H1 (cell line): ENCODE measurements around the gene YWHAE. TPM values are rescaled to one million over a fixed set of nuclear protein-coding genes. Genes with fewer than 3 reads are reported as not detected.

Experiments
- CTCF ChIA-PET: fragments of 300-600 bp; sonication (Branson Sonifier 250); formaldehyde crosslinking; loops from one replicate; lab custom pipeline; 2021; ENCODE audit not compliant: partially characterized antibody; lab: Charles Lee
- POLR2A ChIA-PET: fragments of 300-600 bp; sonication (Branson Sonifier 250); formaldehyde crosslinking; loops from one replicate; lab custom pipeline; 2021; ENCODE audit warnings: inconsistent platforms; ENCODE audit not compliant: partially characterized antibody; lab: Charles Lee
- DNase-seq, 2 experiments: peaks; one replicate each; pipeline versions ENCODE4 v3.0.0 to v3.0.0-alpha.2; 2010 to 2022; ENCODE audit warnings: low spot score in 2 of 2, low read depth in 1 of 2, mixed read lengths in 1 of 2
- FAIRE-seq: peaks from 2 replicates; lab custom pipeline; 2011; peaks lifted over from hg19 to GRCh38; lab: Jason Lieb, UNC
- H2AFZ ChIP-seq: 2 replicates; pipeline ENCODE4 v1.8.1; 2012; ENCODE audit warnings: low read length, inconsistent platforms
- H2AK5ac ChIP-seq: 2 replicates; pipeline ENCODE4 v1.6.1; 2013; ENCODE audit warnings: low read depth, low read length
- H2BK120ac ChIP-seq: replicated peaks from 2 replicates; pipeline ENCODE3; 2013; ENCODE audit warnings: low read depth, low read length, inconsistent platforms
- H2BK12ac ChIP-seq: 2 replicates; pipeline ENCODE4 v1.6.1; 2013; ENCODE audit warnings: low read depth, low read length
- H2BK15ac ChIP-seq: 2 replicates; pipeline ENCODE4 v1.6.1; 2013; ENCODE audit warnings: low read length
- H2BK20ac ChIP-seq: 2 replicates; pipeline ENCODE4 v1.6.1; 2013; ENCODE audit warnings: low read length
- H2BK5ac ChIP-seq: 2 replicates; pipeline ENCODE4 v1.6.1; 2013; ENCODE audit warnings: low read depth, low read length
- H3K14ac ChIP-seq: 2 replicates; pipeline ENCODE4 v1.6.1; 2013; ENCODE audit warnings: inconsistent platforms; ENCODE audit not compliant: insufficient read length
- H3K18ac ChIP-seq: 2 replicates; pipeline ENCODE4 v1.6.1; 2013; ENCODE audit warnings: low read length; ENCODE audit errors: extremely low read depth
- H3K23ac ChIP-seq: 2 replicates; pipeline ENCODE4 v1.6.1; 2013; ENCODE audit warnings: inconsistent platforms; ENCODE audit not compliant: insufficient read length
- H3K23me2 ChIP-seq: 2 replicates; pipeline ENCODE4 v1.6.1; 2013; ENCODE audit warnings: low read depth, low read length
- H3K27ac ChIP-seq: 2 replicates; pipeline ENCODE4 v1.6.1; 2011; ENCODE audit warnings: low read depth, low read length, inconsistent platforms
- H3K27me3 ChIP-seq, 4 experiments: replicated peaks in 1 of 4; 1 replicate in 1 of 4; 2 replicates in 3 of 4; pipeline versions ENCODE4 v1.6.1 to v1.8.1; 2011 to 2013; ENCODE audit warnings: low read length in 3 of 4, mild to moderate bottlenecking in 3 of 4, inconsistent platforms in 2 of 4, mixed read lengths in 2 of 4, moderate library complexity in 1 of 4; ENCODE audit not compliant: control insufficient read depth in 3 of 4, insufficient read depth in 3 of 4; ENCODE audit errors: extremely low read depth in 1 of 4
- H3K36me3 ChIP-seq, 4 experiments: 2 replicates each; pipeline versions ENCODE4 v1.6.1 to v1.8.1; 2011 to 2013; ENCODE audit warnings: mild to moderate bottlenecking in 4 of 4, low read length in 3 of 4, moderate library complexity in 2 of 4, control low read depth in 1 of 4, inconsistent platforms in 1 of 4; ENCODE audit not compliant: insufficient read depth in 4 of 4, control insufficient read depth in 2 of 4
- H3K4ac ChIP-seq: replicated peaks from 2 replicates; pipeline ENCODE3; 2013; ENCODE audit warnings: low read length, low read depth, mixed read lengths, inconsistent platforms; ENCODE audit not compliant: insufficient read length
- H3K4me1 ChIP-seq, 4 experiments: replicated peaks in 1 of 4; 1 replicate in 1 of 4; 2 replicates in 3 of 4; pipeline versions ENCODE4 v1.6.1 to v1.8.1; 2011 to 2013; ENCODE audit warnings: low read length in 3 of 4, inconsistent platforms in 2 of 4, mixed read lengths in 1 of 4; ENCODE audit not compliant: insufficient read depth in 4 of 4, control insufficient read depth in 3 of 4
- H3K4me2 ChIP-seq, 2 experiments: 2 replicates each; pipeline versions ENCODE4 v1.6.1 to v1.8.1; 2011 to 2013; ENCODE audit warnings: low read depth in 2 of 2, low read length in 2 of 2, control low read depth in 1 of 2, inconsistent platforms in 1 of 2, mild to moderate bottlenecking in 1 of 2; ENCODE audit not compliant: insufficient read depth in 1 of 2
- H3K4me3 ChIP-seq, 4 experiments: fragments of 200-600, 300-600 bp in 1 of 4; sonication (generic), shearing (Covaris generic), sonication (Bioruptor Twin) in 1 of 4; 2 replicates each; pipeline versions ENCODE4 v1.5.1 to v1.8.1; 2011 to 2016; ENCODE audit warnings: low read length in 4 of 4, low read depth in 3 of 4, control low read depth in 2 of 4, inconsistent platforms in 2 of 4, mild to moderate bottlenecking in 2 of 4, mixed read lengths in 1 of 4, moderate library complexity in 1 of 4; ENCODE audit not compliant: insufficient read depth in 2 of 4; ENCODE audit errors: extremely low read depth in 1 of 4
- H3K56ac ChIP-seq: replicated peaks from 2 replicates; pipeline ENCODE3; 2013; ENCODE audit warnings: low read depth, mild to moderate bottlenecking, mixed read lengths, low read length, inconsistent platforms; ENCODE audit not compliant: insufficient read length
- H3K79me1 ChIP-seq: 2 replicates; pipeline ENCODE4 v1.6.1; 2013; ENCODE audit warnings: low read depth, low read length, control low read depth
- H3K79me2 ChIP-seq, 2 experiments: 2 replicates each; pipeline versions ENCODE4 v1.6.1 to v1.8.1; 2012 to 2013; ENCODE audit warnings: low read length in 2 of 2, mild to moderate bottlenecking in 2 of 2, inconsistent platforms in 1 of 2; ENCODE audit not compliant: insufficient read depth in 2 of 2, control insufficient read depth in 1 of 2
- H3K9ac ChIP-seq, 4 experiments: replicated peaks in 1 of 4; 1 replicate in 1 of 4; 2 replicates in 3 of 4; pipeline versions ENCODE4 v1.6.1 to v1.8.1; 2011 to 2013; ENCODE audit warnings: low read depth in 3 of 4, low read length in 3 of 4, control low read depth in 2 of 4, mild to moderate bottlenecking in 2 of 4, moderate library complexity in 2 of 4, inconsistent platforms in 1 of 4; ENCODE audit errors: extremely low read depth in 1 of 4
- H3K9me3 ChIP-seq, 2 experiments: 2 replicates each; pipeline versions ENCODE4 v1.6.1 to v1.8.1; 2012 to 2013; ENCODE audit warnings: mild to moderate bottlenecking in 2 of 2, moderate library complexity in 2 of 2, control low read depth in 1 of 2, inconsistent platforms in 1 of 2, low read depth in 1 of 2, low read length in 1 of 2, mixed read lengths in 1 of 2; ENCODE audit not compliant: insufficient read depth in 2 of 2
- H4K20me1 ChIP-seq, 2 experiments: replicated peaks in 1 of 2; 2 replicates each; pipeline versions ENCODE3 to v1.8.1; 2011 to 2013; ENCODE audit warnings: inconsistent platforms in 2 of 2, low read length in 2 of 2, mild to moderate bottlenecking in 1 of 2; ENCODE audit not compliant: insufficient read depth in 2 of 2, control insufficient read depth in 1 of 2
- H4K5ac ChIP-seq: 2 replicates; pipeline ENCODE4 v1.6.1; 2013; ENCODE audit warnings: low read length, low read depth, mixed read lengths, inconsistent platforms; ENCODE audit not compliant: insufficient read length
- H4K8ac ChIP-seq: 2 replicates; pipeline ENCODE4 v1.8.0; 2013; ENCODE audit warnings: mild to moderate bottlenecking, moderate library complexity, low read length, inconsistent platforms; ENCODE audit not compliant: insufficient read depth; ENCODE audit errors: extremely low read depth
- H4K91ac ChIP-seq: replicated peaks from 2 replicates; pipeline ENCODE3; 2013; ENCODE audit warnings: low read length, mixed read lengths, inconsistent platforms; ENCODE audit not compliant: insufficient read length
- ASH2L ChIP-seq: fragments of 200-600, 300-600 bp; sonication (generic); IDR thresholded peaks from one replicate; pipeline ENCODE4 v1.7.1; 2017; ENCODE audit warnings: low read length
- BACH1 ChIP-seq: IDR thresholded peaks from 2 replicates; pipeline ENCODE4 v1.6.1; 2012; ENCODE audit warnings: low read length, improper control_type of control experiment
- BCL11A ChIP-seq, 2 experiments: IDR thresholded peaks; one replicate each; pipeline ENCODE4 v1.6.1; 2011; ENCODE audit warnings: low read depth in 2 of 2, low read length in 2 of 2, mild to moderate bottlenecking in 2 of 2
- CEBPB ChIP-seq: IDR thresholded peaks from 2 replicates; pipeline ENCODE4 v1.6.1; 2012; ENCODE audit warnings: low read depth, low read length
- CTBP2 ChIP-seq: IDR thresholded peaks from 2 replicates; pipeline ENCODE4 v1.7.0; 2011; ENCODE audit warnings: borderline replicate concordance, mild to moderate bottlenecking, moderate library complexity, mixed read lengths, low read length; ENCODE audit not compliant: insufficient read depth, insufficient read length
- HDAC6 ChIP-seq: IDR thresholded peaks from one replicate; pipeline ENCODE4 v1.7.1; 2012; ENCODE audit warnings: low read depth, mild to moderate bottlenecking, inconsistent platforms, low read length, moderate library complexity
- KDM1A ChIP-seq: fragments of 200-600, 300-600 bp; sonication (generic); IDR thresholded peaks from 2 replicates; pipeline ENCODE4 v1.7.1; 2016; ENCODE audit warnings: mild to moderate bottlenecking, low read length, borderline replicate concordance
- KDM5A ChIP-seq: fragments of 200-600 bp; IDR thresholded peaks from 2 replicates; pipeline ENCODE4 v1.7.1; 2012; ENCODE audit warnings: mild to moderate bottlenecking, low read length, inconsistent platforms, mixed read lengths
- TAF1 ChIP-seq: IDR thresholded peaks from 2 replicates; pipeline ENCODE4 v1.6.1; 2011; ENCODE audit warnings: mild to moderate bottlenecking, low read depth, low read length
- TBP ChIP-seq: IDR thresholded peaks from 2 replicates; pipeline ENCODE4 v1.6.1; 2011; ENCODE audit warnings: low read depth, low read length, improper control_type of control experiment
- TEAD4 ChIP-seq: IDR thresholded peaks from 2 replicates; pipeline ENCODE4 v1.6.1; 2012; ENCODE audit warnings: low read depth, low read length, inconsistent platforms, mixed read lengths
- WGBS, 2 experiments: shearing (Covaris generic) in 1 of 2; methylation state at CpG; one replicate each; pipeline versions ENCODE4 v1.1.6 to v1.1.7; 2013 to 2015; ENCODE audit warnings: low lambda C conversion rate in 2 of 2, mixed read lengths in 2 of 2, inconsistent platforms in 1 of 2, low coverage in 1 of 2, missing lambda C conversion rate in 1 of 2; ENCODE audit not compliant: insufficient replicate concordance in 2 of 2, insufficient coverage in 1 of 2, insufficient read length in 1 of 2; ENCODE audit errors: extremely low coverage in 1 of 2, missing lambda C conversion rate in 1 of 2; 5-methylcytosine and 5-hydroxymethylcytosine counted together
- polyA plus RNA-seq, 7 experiments: library from polyadenylated mRNA; depleted of rRNA in 3 of 7; stranded (reverse) in 5 of 7; unstranded in 2 of 7; fragments of >200 nt in 5 of 7; fragments of 200-250 nt in 2 of 7; gene quantifications; 1 replicate in 5 of 7; 2 replicates in 1 of 7; 4 replicates in 1 of 7; pipeline versions ENCODE4 v1.2.1 to v1.2.3, GENCODE V29; 2011 to 2013; ENCODE audit warnings: missing spikeins in 2 of 7, mixed read lengths in 2 of 7
- total RNA-seq: library from RNA; stranded (reverse); fragmentation: NEBNext Ultra II Directional; extraction: Animal tissue kit (Norgen Biotek cat#: 25700); gene quantifications from 2 replicates; pipeline ENCODE4 v1.2.1, GENCODE V29; 2021
- TF ChIP-seq, protein P1 (sequence below): IDR thresholded peaks from 2 replicates; pipeline ENCODE4 v1.6.1; 2012; ENCODE audit warnings: low read length, inconsistent platforms

Gene YWHAE
- total and polyA plus RNA-seq, 2 of the 8 experiments (the other 6 are each of a cell fraction or from before 2014, with no cell fraction given) = 559 to 1,186 TPM

DNA sequence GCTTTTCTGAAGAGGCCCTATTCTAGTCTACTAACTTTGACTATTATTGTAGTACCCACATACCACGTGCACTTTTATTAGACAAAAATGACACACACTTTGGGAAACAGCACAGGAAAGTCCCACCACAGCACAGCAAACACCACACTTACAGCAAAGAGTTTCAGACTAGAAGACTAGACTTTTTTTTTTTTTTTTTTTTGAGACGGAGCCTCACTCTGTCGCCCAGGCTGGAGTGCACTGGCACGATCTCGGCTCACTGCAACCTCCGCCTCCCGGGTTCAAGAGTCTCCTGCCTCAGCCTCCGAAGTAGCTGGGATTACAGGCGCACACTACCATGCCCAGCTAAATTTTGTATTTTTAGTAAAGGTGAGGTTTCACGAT lies 20.1 kb downstream of the YWHAE start:
- Histone ChIP-seq H2BK12ac (no peak overlapping the region), H3K23me2 (no peaks in the 10 kb centered on the region), H4K91ac (no peak overlapping the region), H3K36me3 (peaks cover 0 to 7% (median 0%) of the 10 kb centered on the region in 4 experiments; a peak in 1 of 8 replicates), H3K4me3 (no peak overlapping the region), H4K5ac (no peak overlapping the region), H3K4me2 (no peak overlapping the region), H4K20me1 (peaks cover 49 to 65% of the 10 kb centered on the region in 2 experiments), H3K27me3 (no peaks in the 10 kb centered on the region), H3K14ac (no peak overlapping the region), H3K56ac (no peak overlapping the region), H3K23ac (no peak overlapping the region), H2BK120ac (no peak overlapping the region), H2AK5ac (no peak overlapping the region), H4K8ac (no peak overlapping the region), H3K4me1 (peaks cover 0 to 3% (median 1%) of the 10 kb centered on the region in 4 experiments; a peak in 2 of 7 replicates), H2BK5ac (no peak overlapping the region), H3K79me1 (no peaks in the 10 kb centered on the region), H3K79me2 (peaks cover 90 to 99% of the 10 kb centered on the region in 2 experiments), H2BK20ac (no peak overlapping the region), H3K9ac (no peak overlapping the region), H3K9me3 (no peaks in the 10 kb centered on the region), H3K27ac (no peak overlapping the region), H3K4ac (no peak overlapping the region), H3K18ac (no peak overlapping the region), H2AFZ (no peak overlapping the region), H2BK15ac (no peak overlapping the region)
- TF ChIP-seq ASH2L (no peak), KDM5A (no peak), TEAD4 (no peak), TBP (no peak), KDM1A (no peak), BACH1 (no peak), CEBPB (no peak), BCL11A (IDR thresholded peaks at IDR 0.05; ENCODE audit: low read depth in 2 of 2, low read length in 2 of 2) (no peak), TAF1 (no peak), HDAC6 (no peak), CTBP2 (no peak)
- TF ChIP-seq, protein P1, sequence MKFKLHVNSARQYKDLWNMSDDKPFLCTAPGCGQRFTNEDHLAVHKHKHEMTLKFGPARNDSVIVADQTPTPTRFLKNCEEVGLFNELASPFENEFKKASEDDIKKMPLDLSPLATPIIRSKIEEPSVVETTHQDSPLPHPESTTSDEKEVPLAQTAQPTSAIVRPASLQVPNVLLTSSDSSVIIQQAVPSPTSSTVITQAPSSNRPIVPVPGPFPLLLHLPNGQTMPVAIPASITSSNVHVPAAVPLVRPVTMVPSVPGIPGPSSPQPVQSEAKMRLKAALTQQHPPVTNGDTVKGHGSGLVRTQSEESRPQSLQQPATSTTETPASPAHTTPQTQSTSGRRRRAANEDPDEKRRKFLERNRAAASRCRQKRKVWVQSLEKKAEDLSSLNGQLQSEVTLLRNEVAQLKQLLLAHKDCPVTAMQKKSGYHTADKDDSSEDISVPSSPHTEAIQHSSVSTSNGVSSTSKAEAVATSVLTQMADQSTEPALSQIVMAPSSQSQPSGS = no peak
- DNase-seq = no peak
- no peak for FAIRE-seq
- WGBS, 2 experiments = 97% methylated on average over 2 of the region's 10 CpGs; no CpG with 5 or more reads in 1 of the 2 experiments
- ChIA-PET CTCF (interaction anchor here (1.3 to 5.3 kb wide), 3 partner anchors 14 to 17 kb away, joined by 3 to 34 read pairs (median 10); no protein-coding TSS in a partner anchor), POLR2A (interaction anchor here (0.8 to 5.9 kb wide), 4 partner anchors 8 to 14 kb away, joined by 3 to 82 read pairs (median 4); no protein-coding TSS in a partner anchor)
